ENCODE results near the gene TP53I13. TPM values are rescaled to one million over a fixed set of nuclear protein-coding genes. Genes with fewer than 3 reads are reported as not detected.

The TP53I13 gene
- total RNA-seq, 1 experiment from 2014 or later: 28.1 TPM

DNA sequence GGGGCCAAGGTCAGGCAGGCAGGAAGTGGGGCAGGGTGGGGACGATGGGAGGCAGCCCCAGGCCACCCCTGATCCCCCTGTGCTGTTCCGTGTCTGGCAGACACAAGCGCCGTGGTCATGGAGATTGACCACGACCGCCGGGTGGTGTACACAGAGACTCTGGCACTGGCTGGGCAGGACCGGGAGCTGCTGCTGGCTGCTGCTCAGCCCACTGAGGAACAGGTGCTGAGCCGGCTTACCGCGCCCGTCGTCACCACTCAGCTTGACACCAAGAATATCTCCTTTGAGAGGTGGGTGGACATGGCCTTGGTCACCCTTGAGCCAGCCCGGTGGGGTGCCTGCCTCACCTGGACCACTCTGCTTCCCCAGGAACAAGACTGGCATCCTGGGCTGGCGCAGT is 40.5 kb downstream of the TP53I13 start:
- Histone ChIP-seq H3T11ph (ENCODE audit: low read length) (no peak overlapping the region), H3K4ac (ENCODE audit: low read depth, low read length) (no peak overlapping the region), H4K20me1 (ENCODE audit: control insufficient read depth, insufficient read depth, insufficient read length) (no peaks in the 10 kb centered on the region), H3K18ac (ENCODE audit: insufficient read length, low read depth, low read length) (no peak overlapping the region), H2BK15ac (ENCODE audit: low read depth, low read length) (no peak overlapping the region), H2AFZ (ENCODE audit: low read length) (no peak overlapping the region), H2BK20ac (ENCODE audit: low read depth, low read length, poor library complexity, severe bottlenecking) (no peak overlapping the region), H3K4me1 (ENCODE audit: insufficient read depth, low read length) (no peaks in the 10 kb centered on the region), H3K23ac (ENCODE audit: insufficient read length, low read depth, low read length) (no peak overlapping the region), H4K5ac (ENCODE audit: insufficient read length, low read depth, low read length) (no peak overlapping the region), H3K27me3 (ENCODE audit: insufficient read depth, low read length) (no peaks in the 10 kb centered on the region), H2AK5ac (ENCODE audit: insufficient read length, low read length) (no peak overlapping the region), H3K79me2 (ENCODE audit: insufficient read depth, low read length) (no peaks in the 10 kb centered on the region), H2BK12ac (ENCODE audit: insufficient read length, low read depth, low read length) (no peak overlapping the region), H3K4me2 (ENCODE audit: insufficient read depth, insufficient read length, low read length) (no peak overlapping the region), H3K56ac (ENCODE audit: insufficient read length, low read depth, low read length) (no peak overlapping the region), H3K14ac (ENCODE audit: insufficient read depth, low read length) (no peak overlapping the region), H3K79me1 (ENCODE audit: insufficient read depth, low read depth, low read length, poor library complexity, severe bottlenecking) (no peaks in the 10 kb centered on the region), H3K27ac (ENCODE audit: insufficient read length, low read depth, low read length) (no peak overlapping the region), H4K91ac (ENCODE audit: insufficient read length, low read depth, low read length) (no peak overlapping the region), H3K23me2 (ENCODE audit: insufficient read length, low read depth, low read length, poor library complexity, severe bottlenecking) (no peaks in the 10 kb centered on the region), H3K9ac (ENCODE audit: extremely low read depth, insufficient read length, low read length) (no peak overlapping the region), H3K9me3 (ENCODE audit: control insufficient read depth, low read depth, low read length) (no peaks in the 10 kb centered on the region), H4K8ac (replicated peaks; ENCODE audit: insufficient read length, low read depth, low read length) (no peak overlapping the region), H2BK5ac (ENCODE audit: insufficient read length, low read length) (no peak overlapping the region), H2BK120ac (ENCODE audit: low read depth, low read length, poor library complexity, severe bottlenecking) (no peak overlapping the region)
- H3K4me1 Mint-ChIP-seq: peaks cover 2 to 9% of the 10 kb centered on the region in 2 experiments
- no peak overlapping the region for H3K4me3 Mint-ChIP-seq
- WGBS (ENCODE audit: extremely low coverage, insufficient read length, low lambda C conversion rate): no CpG with 5 or more reads among the region's 15 CpGs
- H3K36me3 Mint-ChIP-seq (ENCODE audit: insufficient read depth in 1 of 3, low read depth in 3 of 3): peaks cover 2 to 10% (median 8%) of the 10 kb centered on the region in 3 experiments; a peak in 4 of 7 replicates
- peaks cover 16% of the 10 kb centered on the region for H3K27me3 Mint-ChIP-seq (ENCODE audit: low read depth)
- H3K9me3 Mint-ChIP-seq: no peaks in the 10 kb centered on the region
- no peak overlapping the region for H3K27ac Mint-ChIP-seq
- TF ChIP-seq, protein P1, sequence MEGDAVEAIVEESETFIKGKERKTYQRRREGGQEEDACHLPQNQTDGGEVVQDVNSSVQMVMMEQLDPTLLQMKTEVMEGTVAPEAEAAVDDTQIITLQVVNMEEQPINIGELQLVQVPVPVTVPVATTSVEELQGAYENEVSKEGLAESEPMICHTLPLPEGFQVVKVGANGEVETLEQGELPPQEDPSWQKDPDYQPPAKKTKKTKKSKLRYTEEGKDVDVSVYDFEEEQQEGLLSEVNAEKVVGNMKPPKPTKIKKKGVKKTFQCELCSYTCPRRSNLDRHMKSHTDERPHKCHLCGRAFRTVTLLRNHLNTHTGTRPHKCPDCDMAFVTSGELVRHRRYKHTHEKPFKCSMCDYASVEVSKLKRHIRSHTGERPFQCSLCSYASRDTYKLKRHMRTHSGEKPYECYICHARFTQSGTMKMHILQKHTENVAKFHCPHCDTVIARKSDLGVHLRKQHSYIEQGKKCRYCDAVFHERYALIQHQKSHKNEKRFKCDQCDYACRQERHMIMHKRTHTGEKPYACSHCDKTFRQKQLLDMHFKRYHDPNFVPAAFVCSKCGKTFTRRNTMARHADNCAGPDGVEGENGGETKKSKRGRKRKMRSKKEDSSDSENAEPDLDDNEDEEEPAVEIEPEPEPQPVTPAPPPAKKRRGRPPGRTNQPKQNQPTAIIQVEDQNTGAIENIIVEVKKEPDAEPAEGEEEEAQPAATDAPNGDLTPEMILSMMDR (conservative IDR thresholded peaks at IDR 0.05): no peak
- no peak for DNase-seq

Measured in H9 (cell line).